HG02678 (cell line): ENCODE measurements around the gene SMIM10L2A.
"Not testable (repeated sequence)": the region's sequence is repeated elsewhere in the genome, so short reads cannot be mapped to it uniquely, and the experiment has no call there.

Experiments
- ATAC-seq: cut with Tn5 transposase; IDR thresholded peaks from one replicate; pipeline ENCODE4 v1.9.1; 2021; ENCODE audit warnings: mild to moderate bottlenecking, moderate library complexity; ENCODE audit not compliant: unreplicated experiment

SMIM10L2A gene

GRCh38 chrX:135421932-135422809 lies at the start of gene SMIM10L2A:
SMIM10L2A (plus strand) TSS chrX:135421944; CDS start chrX:135422132, 188 bp downstream.
- peak; percentile 46 for ATAC-seq

DNA sequence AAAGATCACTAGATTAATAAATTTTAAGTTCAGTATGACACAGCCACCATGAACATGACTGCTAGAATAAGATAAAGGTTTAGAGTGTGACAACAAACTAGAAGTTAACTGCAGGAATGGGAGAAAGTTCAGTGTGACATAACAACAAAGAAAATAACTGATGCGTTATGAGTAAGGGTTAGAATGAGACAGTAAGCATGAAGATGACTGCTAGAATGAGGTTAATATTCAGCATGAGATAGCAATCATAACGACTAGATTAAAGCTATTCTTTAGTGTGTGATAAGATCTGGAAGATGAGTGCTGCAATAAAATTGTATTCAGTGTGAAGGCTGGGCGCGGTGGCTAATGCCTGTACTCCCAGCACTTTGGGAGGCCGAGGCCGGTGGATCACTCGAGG lies 48.4 kb upstream of the SMIM10L2A start:
- ATAC-seq = no peak

DNA sequence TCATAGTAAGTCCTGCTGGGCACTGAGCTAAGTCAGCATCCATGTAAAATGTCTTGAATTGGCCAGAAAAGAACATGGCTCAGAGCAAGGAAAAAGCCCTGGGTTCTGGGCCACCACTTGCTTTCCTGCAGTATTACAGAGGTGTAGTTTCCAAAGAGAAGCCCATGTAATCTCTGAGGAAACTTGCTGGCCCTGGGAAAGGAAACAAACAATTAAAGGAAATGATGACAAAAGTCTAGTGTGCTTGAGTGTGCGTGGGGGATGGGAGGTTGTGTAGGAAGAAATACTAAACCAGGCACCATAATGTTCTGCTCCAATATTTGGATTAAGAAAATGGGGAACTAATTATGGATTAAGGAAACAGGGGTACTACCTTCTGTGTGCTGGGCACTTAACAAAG lies 39.5 kb upstream of the SMIM10L2A start:
- ATAC-seq = no peak

DNA sequence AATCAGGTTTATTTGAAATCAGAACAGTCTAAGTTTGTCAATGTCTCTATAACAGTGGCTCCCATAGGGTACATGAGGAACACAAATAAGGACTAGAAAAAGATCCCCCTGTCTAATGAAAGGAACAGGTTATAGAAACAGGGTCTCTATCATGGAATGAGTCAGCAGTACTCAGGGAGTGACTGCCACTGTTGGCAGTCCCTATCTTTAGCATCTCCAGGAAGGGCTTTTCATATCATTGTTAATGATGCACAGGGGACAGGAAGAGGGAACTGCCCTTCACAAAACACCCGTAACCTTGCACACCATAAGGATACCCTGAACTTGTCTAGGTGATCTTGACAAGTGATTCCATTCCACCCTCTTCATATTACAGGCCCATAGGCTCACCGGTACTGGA lies 38.5 kb upstream of the SMIM10L2A start:
- no peak for ATAC-seq

DNA sequence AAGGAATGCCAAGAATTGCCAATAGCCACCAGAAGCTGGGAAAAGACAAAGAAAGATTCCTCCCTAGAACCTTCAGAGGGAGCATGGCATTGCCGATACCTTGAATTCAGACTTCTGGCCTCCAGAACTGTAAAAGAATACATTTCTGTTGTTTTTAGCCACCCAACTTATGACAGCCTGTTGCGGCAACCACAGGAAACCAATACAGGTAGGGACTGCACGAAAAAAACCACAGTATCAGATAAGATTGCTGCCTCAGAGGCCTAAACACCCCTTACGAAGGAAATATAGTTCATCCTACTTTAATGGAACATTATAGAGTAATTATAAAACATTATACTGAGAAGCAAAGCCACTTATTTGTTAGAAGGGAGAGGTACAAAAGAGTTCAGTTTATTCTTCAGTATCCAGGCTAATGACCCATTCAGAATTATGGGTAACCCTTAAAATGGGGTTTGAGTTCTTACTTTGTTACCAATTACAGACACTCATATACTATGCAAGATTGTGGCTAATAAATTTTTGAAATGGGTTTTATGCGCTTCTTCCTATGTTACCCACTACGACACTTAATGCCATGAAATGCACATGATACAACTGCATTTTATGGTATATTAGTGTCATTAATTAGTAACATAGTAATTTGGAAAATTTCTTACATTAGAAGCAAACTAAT lies 37.4 kb upstream of the SMIM10L2A start:
- peak; percentile 69 for ATAC-seq

- no peak for ATAC-seq
Measured at GRCh38 chrX:135388841-135389240, 32.9 kb upstream of the SMIM10L2A start.

DNA sequence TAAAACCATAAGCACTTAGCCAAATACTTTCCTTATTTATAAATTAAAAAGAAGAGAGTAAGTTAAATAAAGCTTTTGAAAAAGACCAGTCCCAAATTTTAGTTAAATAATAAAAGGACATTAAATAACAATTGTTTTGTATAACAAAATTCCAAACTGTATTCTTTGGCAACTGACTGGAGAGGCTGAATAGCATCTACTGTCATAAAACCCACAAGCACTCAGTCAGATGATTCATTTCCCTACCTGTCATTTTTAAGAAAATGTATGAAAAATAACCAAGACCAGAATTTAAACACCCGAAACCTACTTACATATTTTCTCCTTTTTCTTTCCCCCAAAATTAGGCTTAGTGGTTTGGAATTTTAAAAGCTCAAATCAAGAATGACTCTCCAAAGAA lies 32.5 kb upstream of the SMIM10L2A start:
- no peak for ATAC-seq

- ATAC-seq = no peak
Measured at GRCh38 chrX:135389717-135390116, 32.0 kb upstream of the SMIM10L2A start.

DNA sequence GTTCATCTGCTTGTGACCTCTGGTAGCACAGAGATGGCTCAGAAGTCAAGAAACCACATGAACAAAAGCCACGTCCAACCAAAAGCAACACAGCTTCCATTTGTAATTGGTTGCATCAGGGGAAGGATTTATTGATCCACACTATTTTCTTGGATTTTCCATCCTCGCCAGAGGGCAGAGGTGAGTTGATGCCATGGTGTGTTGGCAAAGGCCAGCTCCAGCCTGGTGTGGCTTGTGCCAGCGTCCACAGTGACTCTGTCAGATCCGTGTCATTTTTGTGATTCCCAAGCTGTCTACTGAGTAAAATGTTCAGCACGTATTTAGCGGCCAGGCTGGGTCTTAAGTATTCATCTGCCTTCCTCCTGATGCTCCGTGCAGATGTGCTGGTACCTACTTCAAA lies 30.0 kb upstream of the SMIM10L2A start:
- no peak for ATAC-seq

DNA sequence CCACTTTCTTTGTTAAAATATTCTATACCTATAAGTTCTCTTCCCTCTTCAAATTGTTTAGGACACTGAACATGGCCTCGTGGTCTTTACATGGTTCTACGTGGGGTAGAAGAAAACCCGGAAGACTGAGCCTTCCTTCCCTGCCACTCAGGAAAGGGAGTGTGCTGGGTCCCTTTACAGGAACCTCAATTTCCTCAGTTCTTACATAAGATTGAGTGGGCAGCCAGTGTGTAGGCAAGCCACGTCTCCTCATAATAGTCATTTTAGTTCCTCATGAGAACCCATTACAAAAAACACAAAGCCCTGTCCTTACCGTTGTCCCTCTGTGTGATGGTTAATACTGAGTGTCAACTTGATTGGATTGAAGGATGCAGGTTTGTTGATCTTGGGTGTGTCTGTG lies 28.7 kb upstream of the SMIM10L2A start:
- no peak for ATAC-seq

GRCh38 chrX:135395064-135395463 lies 26.7 kb upstream of the SMIM10L2A start:
- no peak for ATAC-seq

DNA sequence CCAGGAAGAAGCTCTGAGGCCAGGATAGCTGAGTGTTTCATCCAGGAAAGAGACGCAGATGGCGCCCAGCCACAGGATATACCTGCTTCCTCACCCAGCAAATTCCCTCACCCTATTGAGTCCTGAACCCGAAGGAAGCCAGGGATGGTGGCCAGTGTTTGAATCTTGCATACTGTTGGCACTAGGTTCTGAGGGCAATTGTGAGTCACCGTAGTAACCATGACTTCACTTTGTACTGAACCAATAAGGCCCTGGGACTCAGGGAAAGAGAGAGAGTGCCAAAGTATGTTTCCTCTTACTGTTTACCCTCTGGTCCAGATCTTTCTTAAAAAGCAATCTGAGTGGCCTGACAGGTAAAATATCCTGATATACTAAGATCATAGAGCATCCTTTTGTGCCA lies 25.6 kb upstream of the SMIM10L2A start:
- no peak for ATAC-seq

- no peak for ATAC-seq
Measured at GRCh38 chrX:135396566-135396965, 25.2 kb upstream of the SMIM10L2A start.

GRCh38 chrX:135397652-135398051 lies 24.1 kb upstream of the SMIM10L2A start:
- ATAC-seq = no peak

DNA sequence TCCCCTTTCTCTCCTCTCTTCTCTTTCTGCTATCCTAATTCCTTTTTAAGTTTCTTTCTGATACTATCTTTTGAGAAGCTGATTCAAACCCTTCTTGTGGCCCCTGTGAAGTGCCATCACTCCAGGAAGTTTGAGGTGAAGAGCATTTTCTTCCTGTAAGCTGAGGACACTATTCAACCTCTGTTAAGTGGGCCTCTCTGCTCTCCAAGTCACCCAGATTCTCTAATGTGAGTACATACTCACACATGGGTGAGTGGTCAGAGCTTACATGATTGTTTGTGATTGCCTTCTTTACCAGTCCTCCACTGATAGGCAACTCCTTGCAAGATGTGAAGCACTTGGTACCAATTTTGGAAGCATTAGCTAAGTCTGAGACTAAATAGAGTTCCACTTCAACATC lies 18.4 kb upstream of the SMIM10L2A start:
- ATAC-seq = no peak

GRCh38 chrX:135406428-135406827 lies 15.3 kb upstream of the SMIM10L2A start:
- ATAC-seq = not testable (repeated sequence)

DNA sequence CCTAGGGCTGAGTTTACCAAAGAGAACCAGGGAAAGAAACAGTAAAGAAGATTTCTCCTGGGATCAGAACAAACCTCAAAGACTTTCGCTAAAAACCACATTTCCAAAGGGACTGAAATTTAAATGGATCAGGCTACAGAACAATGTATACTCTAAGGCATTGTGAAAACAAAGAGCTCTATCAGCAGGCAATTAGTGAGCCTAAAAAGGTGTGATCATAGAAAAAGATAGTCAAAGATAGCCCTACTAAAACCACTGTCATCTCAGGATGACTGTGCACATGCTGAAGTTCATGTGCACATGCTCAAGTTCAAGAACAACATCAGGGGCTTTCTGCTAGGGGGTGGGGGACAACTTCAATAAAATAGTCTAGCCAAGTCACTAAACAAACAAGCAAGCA lies 12.9 kb upstream of the SMIM10L2A start:
- ATAC-seq = no peak

GRCh38 chrX:135410861-135411627 lies 10.7 kb upstream of the SMIM10L2A start:
- ATAC-seq = no peak

DNA sequence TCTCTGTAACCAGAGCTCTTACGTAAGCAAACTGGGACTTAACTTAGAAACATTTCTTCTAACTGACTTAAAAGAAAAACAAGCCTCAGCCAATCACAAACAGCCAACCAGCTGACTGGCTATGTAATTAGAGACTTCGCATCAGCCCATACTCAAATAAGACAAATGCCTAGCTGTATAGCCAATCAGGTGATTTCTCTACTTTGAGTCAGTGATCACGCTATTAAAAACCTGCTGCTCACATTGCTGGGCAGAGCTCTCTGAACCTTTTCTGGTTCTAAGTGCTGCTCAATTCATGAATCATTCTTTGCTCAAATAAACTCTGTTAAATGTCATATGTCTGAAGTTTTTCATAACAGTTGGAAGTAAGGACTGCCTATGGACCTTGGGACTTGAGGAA lies 9.9 kb upstream of the SMIM10L2A start:
- ATAC-seq = no peak

DNA sequence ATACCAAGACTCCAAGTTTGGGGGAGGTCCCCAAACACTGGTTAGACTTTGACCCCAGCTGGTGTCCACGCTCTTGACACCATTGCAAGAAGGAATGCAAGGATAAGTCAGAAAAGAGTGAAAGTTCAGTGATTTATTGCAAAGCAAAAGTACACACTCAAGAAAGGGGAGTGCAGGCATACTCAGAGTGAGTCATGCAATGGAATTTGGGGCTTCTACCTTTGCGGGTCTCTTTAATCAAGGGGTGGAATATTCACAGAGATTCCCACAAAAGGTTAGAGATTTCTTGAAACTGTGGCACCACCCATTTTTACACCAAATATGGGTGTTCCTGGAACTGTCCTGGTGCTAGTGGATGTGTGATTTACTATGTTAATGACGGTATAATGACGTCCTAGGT lies 5.2 kb upstream of the SMIM10L2A start:
- no peak for ATAC-seq

GRCh38 chrX:135420831-135421230 lies 913 bp upstream of the SMIM10L2A start:
- no peak for ATAC-seq

GRCh38 chrX:135421537-135421931 lies 210 bp upstream of the SMIM10L2A start:
- ATAC-seq = peak; percentile 89
